KOPT-K1 (cell line): ENCODE measurements around the gene ZNF559.
"Not testable (repeated sequence)": the region's sequence is repeated elsewhere in the genome, so short reads cannot be mapped to it uniquely, and the experiment has no call there.

Experiments used
- H3K27ac ChIP-seq: fragments of 200-600 bp; sonication (generic); 2 replicates; pipeline ENCODE4 v1.5.1; 2016; ENCODE audit warnings: antibody characterized with exemption, mild to moderate bottlenecking, low read depth, low read length; ENCODE audit not compliant: poor library complexity, severe bottlenecking
- H3K36me3 ChIP-seq: fragments of 200-600 bp; sonication (generic); 2 replicates; pipeline ENCODE4 v1.5.1; 2017; ENCODE audit warnings: antibody characterized with exemption, mild to moderate bottlenecking, low read length, moderate library complexity; ENCODE audit not compliant: insufficient read depth
- H3K9me3 ChIP-seq: fragments of 200-600 bp; sonication (generic); 2 replicates; pipeline ENCODE4 v1.5.1; 2017; ENCODE audit warnings: antibody characterized with exemption, low read length, mild to moderate bottlenecking; ENCODE audit not compliant: insufficient read depth, poor library complexity, severe bottlenecking

ZNF559 gene

GRCh38 chr19:9323919-9324583 is at the start of gene ZNF559:
Gene ZNF559, plus strand, starts transcription at chr19:9324179. Its CDS starts 14,371 bp downstream, at chr19:9338550.
- H3K9me3 ChIP-seq: peaks cover 48% of the 10 kb centered on the region

GRCh38 chr19:9283485-9283884 is 40.5 kb upstream of the ZNF559 start:
- Histone ChIP-seq H3K27ac (peak overlapping the region; percentile 65), H3K36me3 (peaks cover 10% of the 10 kb centered on the region), H3K9me3 (peaks cover 31% of the 10 kb centered on the region)

More at GRCh38 chr19:9323919-9324583, at the start of gene ZNF559:
- peaks cover 18% of the 10 kb centered on the region; the same call in 1 of the 2 replicates for H3K36me3 ChIP-seq
- H3K27ac ChIP-seq: peak within 1 kb of the TSS; percentile 72

- Histone ChIP-seq H3K9me3 (peaks cover 81% of the 10 kb centered on the region), H3K27ac (no peak overlapping the region), H3K36me3 (peaks cover 43% of the 10 kb centered on the region)
Measured at GRCh38 chr19:9289231-9289884, 34.6 kb upstream of the ZNF559 start.

- peaks cover 94% of the 10 kb centered on the region for H3K9me3 ChIP-seq
- peaks cover 77% of the 10 kb centered on the region for H3K36me3 ChIP-seq
- no peak overlapping the region for H3K27ac ChIP-seq
Measured at GRCh38 chr19:9295411-9295849, 28.5 kb upstream of the ZNF559 start.

GRCh38 chr19:9296336-9296735 is 27.6 kb upstream of the ZNF559 start:
- no peak overlapping the region for H3K27ac ChIP-seq
- peaks cover 84% of the 10 kb centered on the region for H3K36me3 ChIP-seq
- peaks cover 99% of the 10 kb centered on the region for H3K9me3 ChIP-seq

GRCh38 chr19:9306443-9306842 is 17.5 kb upstream of the ZNF559 start:
- peaks cover 36% of the 10 kb centered on the region for H3K36me3 ChIP-seq
- no peak overlapping the region for H3K27ac ChIP-seq

GRCh38 chr19:9308091-9308770 is 15.7 kb upstream of the ZNF559 start:
- Histone ChIP-seq H3K36me3 (peaks cover 19% of the 10 kb centered on the region), H3K27ac (no peak overlapping the region), H3K9me3 (no peaks in the 10 kb centered on the region)

More at GRCh38 chr19:9306443-9306842, 17.5 kb upstream of the ZNF559 start:
- H3K9me3 ChIP-seq: peaks cover 14% of the 10 kb centered on the region

GRCh38 chr19:9309139-9309973 is 14.6 kb upstream of the ZNF559 start, which contains the start of gene ZNF699:
Gene ZNF699, minus strand, starts transcription at chr19:9309838. Its CDS starts 4,719 bp downstream, at chr19:9305119.
- H3K9me3 ChIP-seq: peaks cover 2% of the 10 kb centered on the region
- H3K36me3 ChIP-seq: peaks cover 8% of the 10 kb centered on the region
- H3K27ac ChIP-seq: peak within 1 kb of the TSS; percentile 77

GRCh38 chr19:9309974-9310446 is 14.0 kb upstream of the ZNF559 start:
- Histone ChIP-seq H3K36me3 (peaks cover 2% of the 10 kb centered on the region; the same call in 1 of the 2 replicates), H3K27ac (peak overlapping the region; percentile 77), H3K9me3 (peaks cover 9% of the 10 kb centered on the region)

- Histone ChIP-seq H3K27ac (no peak overlapping the region), H3K9me3 (peaks cover 17% of the 10 kb centered on the region), H3K36me3 (no peaks in the 10 kb centered on the region)
Measured at GRCh38 chr19:9313756-9314155, 10.2 kb upstream of the ZNF559 start.

GRCh38 chr19:9321338-9321737 is 2.6 kb upstream of the ZNF559 start:
- no peak overlapping the region for H3K27ac ChIP-seq
- H3K9me3 ChIP-seq: peaks cover 23% of the 10 kb centered on the region
- no peaks in the 10 kb centered on the region for H3K36me3 ChIP-seq

GRCh38 chr19:9321756-9322155 is 2.2 kb upstream of the ZNF559 start:
- H3K36me3 ChIP-seq: not testable (repeated sequence)

GRCh38 chr19:9322201-9322600 is 1.8 kb upstream of the ZNF559 start:
- not testable (repeated sequence) for H3K27ac ChIP-seq, H3K36me3 ChIP-seq
- H3K9me3 ChIP-seq: peaks cover 30% of the 10 kb centered on the region

More at GRCh38 chr19:9321756-9322155, 2.2 kb upstream of the ZNF559 start:
- H3K27ac ChIP-seq: not testable (repeated sequence)
- H3K9me3 ChIP-seq: peaks cover 25% of the 10 kb centered on the region

- peaks cover 43% of the 10 kb centered on the region for H3K9me3 ChIP-seq
- peak overlapping the region; percentile 72 for H3K27ac ChIP-seq
Measured at GRCh38 chr19:9323557-9323918, 441 bp upstream of the ZNF559 start.

More at GRCh38 chr19:9323557-9323918, 441 bp upstream of the ZNF559 start:
- peaks cover 15% of the 10 kb centered on the region; the same call in 1 of the 2 replicates for H3K36me3 ChIP-seq
